Lower leg skin (tissue), 3 donors: ENCODE measurements around the gene AIG1.

Experiments used
- POLR2A ChIP-seq, 2 donors: fragments of 450-650 bp; IDR thresholded peaks; one replicate each; pipeline ENCODE4 v1.6.1; 2016 to 2017; ENCODE audit warnings: antibody characterized with exemption in 2 of 2, mild to moderate bottlenecking in 1 of 2, moderate library complexity in 1 of 2
- TF ChIP-seq, protein P1 (sequence below), 3 donors: fragments of 450-650 bp; IDR thresholded peaks; one replicate each; pipeline ENCODE4 v1.5.1; 2016; ENCODE audit warnings: antibody characterized with exemption in 3 of 3, mild to moderate bottlenecking in 3 of 3, moderate library complexity in 2 of 3

DNA sequence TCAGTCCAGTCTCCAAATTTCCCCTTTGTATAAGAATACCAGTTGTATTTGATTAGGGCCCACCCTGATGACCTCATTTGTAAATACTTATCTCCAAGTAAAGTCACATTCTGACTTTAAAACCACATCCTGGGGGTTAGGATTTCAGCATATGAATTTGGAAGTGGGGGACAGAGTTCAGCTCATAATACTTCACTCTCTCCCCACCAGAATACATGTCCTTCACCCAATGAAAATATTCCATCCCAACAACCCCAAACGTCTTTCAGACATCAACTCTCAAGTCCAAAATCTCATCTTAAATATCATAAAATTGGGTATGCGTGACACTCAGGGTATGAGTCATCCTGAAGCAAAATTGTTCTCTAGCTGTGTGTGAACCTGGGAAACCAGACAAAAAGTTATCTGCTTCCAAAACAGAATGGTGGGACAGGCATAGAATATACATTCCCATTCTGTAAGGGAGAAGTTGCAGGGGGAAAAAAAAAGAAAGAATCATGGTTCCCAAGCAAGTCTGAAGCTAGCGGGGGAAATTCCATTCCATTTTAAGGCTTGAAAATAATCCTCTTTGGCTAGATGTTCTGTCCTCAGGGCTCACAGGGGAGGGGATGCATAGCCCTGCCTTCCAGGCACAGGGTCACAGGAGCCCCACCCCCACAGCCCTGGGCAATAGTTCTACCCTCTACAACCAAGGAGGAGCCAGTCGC, 275.9 kb downstream of the AIG1 start:
- TF ChIP-seq, protein P1, sequence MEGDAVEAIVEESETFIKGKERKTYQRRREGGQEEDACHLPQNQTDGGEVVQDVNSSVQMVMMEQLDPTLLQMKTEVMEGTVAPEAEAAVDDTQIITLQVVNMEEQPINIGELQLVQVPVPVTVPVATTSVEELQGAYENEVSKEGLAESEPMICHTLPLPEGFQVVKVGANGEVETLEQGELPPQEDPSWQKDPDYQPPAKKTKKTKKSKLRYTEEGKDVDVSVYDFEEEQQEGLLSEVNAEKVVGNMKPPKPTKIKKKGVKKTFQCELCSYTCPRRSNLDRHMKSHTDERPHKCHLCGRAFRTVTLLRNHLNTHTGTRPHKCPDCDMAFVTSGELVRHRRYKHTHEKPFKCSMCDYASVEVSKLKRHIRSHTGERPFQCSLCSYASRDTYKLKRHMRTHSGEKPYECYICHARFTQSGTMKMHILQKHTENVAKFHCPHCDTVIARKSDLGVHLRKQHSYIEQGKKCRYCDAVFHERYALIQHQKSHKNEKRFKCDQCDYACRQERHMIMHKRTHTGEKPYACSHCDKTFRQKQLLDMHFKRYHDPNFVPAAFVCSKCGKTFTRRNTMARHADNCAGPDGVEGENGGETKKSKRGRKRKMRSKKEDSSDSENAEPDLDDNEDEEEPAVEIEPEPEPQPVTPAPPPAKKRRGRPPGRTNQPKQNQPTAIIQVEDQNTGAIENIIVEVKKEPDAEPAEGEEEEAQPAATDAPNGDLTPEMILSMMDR (IDR thresholded peaks at IDR 0.05), result no peak
- no peak for TF ChIP-seq POLR2A (IDR thresholded peaks at IDR 0.05)
